Fibroblast of the aortic adventitia (primary cell): Measurements from ENCODE around the gene MCC. TPM values are rescaled to one million over a fixed set of nuclear protein-coding genes. Genes with fewer than 3 reads are reported as not detected.

Source experiments
- DNase-seq: peaks from one replicate; pipeline ENCODE4 v3.0.0-alpha.2; 2010; ENCODE audit warnings: low read depth
- H3K4me3 ChIP-seq: 2 replicates; pipeline ENCODE4 v1.5.1; 2011; ENCODE audit warnings: low read depth, mild to moderate bottlenecking, control low read depth, low read length, moderate library complexity
- total RNA-seq: library from RNA; depleted of rRNA; stranded (reverse); fragments of >200 nt; gene quantifications from 2 replicates; pipeline ENCODE4 v1.2.3, GENCODE V29; 2012; ENCODE audit warnings: low replicate concordance
- TF ChIP-seq, protein P1 (sequence below): IDR thresholded peaks from 2 replicates; pipeline ENCODE4 v1.5.1; 2011; ENCODE audit warnings: mild to moderate bottlenecking, low read length, control low read depth, inconsistent platforms; ENCODE audit not compliant: insufficient read depth

Gene MCC
- total RNA-seq, 1 donor = 62.4 TPM

GRCh38 chr5:113450929-113451328 is 37.3 kb downstream of the MCC start:
- H3K4me3 ChIP-seq = no peak overlapping the region
- TF ChIP-seq, protein P1, sequence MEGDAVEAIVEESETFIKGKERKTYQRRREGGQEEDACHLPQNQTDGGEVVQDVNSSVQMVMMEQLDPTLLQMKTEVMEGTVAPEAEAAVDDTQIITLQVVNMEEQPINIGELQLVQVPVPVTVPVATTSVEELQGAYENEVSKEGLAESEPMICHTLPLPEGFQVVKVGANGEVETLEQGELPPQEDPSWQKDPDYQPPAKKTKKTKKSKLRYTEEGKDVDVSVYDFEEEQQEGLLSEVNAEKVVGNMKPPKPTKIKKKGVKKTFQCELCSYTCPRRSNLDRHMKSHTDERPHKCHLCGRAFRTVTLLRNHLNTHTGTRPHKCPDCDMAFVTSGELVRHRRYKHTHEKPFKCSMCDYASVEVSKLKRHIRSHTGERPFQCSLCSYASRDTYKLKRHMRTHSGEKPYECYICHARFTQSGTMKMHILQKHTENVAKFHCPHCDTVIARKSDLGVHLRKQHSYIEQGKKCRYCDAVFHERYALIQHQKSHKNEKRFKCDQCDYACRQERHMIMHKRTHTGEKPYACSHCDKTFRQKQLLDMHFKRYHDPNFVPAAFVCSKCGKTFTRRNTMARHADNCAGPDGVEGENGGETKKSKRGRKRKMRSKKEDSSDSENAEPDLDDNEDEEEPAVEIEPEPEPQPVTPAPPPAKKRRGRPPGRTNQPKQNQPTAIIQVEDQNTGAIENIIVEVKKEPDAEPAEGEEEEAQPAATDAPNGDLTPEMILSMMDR = no peak
- no peak for DNase-seq

DNA sequence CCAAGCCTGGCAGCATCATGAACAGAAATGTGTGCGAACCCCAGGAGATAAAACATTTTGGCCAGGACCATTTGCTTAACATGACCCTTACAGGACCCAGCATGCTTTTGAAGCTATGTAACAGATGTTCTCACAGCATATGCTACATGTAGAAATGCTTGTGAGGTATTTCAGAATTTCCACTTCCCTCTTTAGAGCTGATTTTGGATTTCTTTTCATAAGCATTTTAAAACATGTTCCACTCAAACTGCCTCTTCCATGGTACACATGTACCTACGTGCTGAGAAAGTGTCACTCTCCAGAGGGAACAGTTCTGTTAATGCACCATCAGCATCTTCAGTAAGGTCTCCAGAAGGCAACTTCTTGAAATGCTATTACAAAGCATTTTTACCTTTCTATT is 37.8 kb downstream of the MCC start:
- H3K4me3 ChIP-seq = no peak overlapping the region
- TF ChIP-seq, protein P1 = no peak
- peak; percentile 26 for DNase-seq

- no peak for DNase-seq
- TF ChIP-seq, protein P1 = no peak
- H3K4me3 ChIP-seq = no peak overlapping the region
These were observed 40.0 kb downstream of the MCC start for GRCh38 chr5:113448252-113448651.

DNA sequence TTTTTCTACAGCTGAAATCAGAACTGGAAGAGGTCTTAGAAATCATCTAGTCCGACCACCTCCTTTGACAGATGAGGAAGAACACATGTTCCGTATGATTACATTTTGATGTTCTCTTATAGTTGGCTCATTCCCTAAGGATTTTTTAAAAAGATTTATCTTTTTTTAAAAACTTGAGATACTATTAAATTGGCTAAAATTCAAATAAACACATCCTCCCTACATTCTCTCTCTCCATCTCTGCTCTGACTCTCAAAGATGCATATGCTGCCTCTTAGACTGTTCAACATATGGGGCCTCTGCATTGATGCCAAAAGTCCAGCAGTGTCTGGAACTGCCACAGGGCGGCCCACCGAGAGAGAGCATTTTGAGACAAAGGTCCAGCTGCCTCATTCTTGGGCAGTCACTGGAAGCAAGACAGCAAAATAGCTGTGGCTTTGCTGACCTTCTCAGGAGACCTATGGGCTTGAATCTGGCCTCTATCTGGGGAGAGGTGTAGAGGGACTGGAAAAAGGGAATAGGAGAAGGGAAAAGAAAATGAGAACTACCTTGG is 40.7 kb downstream of the MCC start:
- DNase-seq = no peak
- H3K4me3 ChIP-seq = no peak overlapping the region
- TF ChIP-seq, protein P1 = no peak

DNA sequence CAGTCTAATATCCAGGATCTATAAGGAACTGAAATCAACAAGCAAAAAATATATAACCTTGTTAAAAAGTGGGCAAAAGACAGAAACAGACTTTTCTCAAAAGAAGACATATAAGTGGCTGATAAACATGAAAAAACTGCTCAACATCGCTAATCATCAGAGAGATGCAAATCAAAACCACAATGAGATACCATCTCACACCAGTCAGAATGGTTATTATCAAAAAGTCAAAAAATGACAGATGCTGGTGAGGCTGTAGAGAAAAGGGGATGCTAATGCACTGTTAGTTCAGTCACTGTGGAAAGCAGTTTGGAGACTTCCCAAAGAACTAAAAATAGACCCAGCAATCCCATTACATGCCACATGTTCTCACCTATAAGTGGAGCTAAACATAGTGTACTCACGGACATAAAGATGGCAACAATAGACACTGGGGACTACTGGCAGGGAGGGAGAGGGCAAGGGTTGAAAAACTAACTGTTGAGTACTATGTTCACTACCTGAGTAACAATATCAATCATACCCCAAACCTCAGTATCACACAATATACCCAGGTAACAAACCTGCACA is 41.8 kb downstream of the MCC start:
- no peak overlapping the region for H3K4me3 ChIP-seq
- TF ChIP-seq, protein P1 = no peak
- no peak for DNase-seq

DNA sequence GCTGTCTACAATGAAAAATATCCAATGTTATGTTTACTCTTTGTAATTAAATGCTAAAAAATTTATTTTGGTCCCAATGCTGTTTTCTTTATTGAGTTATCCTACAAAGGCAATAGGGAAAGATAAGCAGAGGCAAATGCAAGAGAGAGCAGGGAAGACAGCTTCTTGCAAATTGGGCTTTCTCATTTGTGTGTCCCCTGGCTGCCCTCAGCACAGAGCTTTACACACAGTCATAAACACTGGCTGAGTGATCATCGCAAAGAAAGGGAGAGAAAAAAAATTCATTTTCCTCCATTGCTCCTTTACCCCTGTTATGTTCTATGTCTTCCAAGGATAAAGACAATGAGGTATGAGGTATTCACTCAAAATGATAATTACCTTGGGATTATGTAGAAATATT is 51.1 kb downstream of the MCC start:
- TF ChIP-seq, protein P1 = no peak
- no peak for DNase-seq
- H3K4me3 ChIP-seq = no peak overlapping the region

GRCh38 chr5:113435575-113435974 is 52.7 kb downstream of the MCC start:
- TF ChIP-seq, protein P1 = no peak
- H3K4me3 ChIP-seq = no peak overlapping the region
- DNase-seq = no peak
